BJ (cell line): Measurements from ENCODE around the gene ACTR3C. TPM values are rescaled to one million over a fixed set of nuclear protein-coding genes. Genes with fewer than 3 reads are reported as not detected.

Source experiments
- CTCF ChIA-PET: fragments of 350-600 bp; formaldehyde crosslinking; extraction: SDS; loops from one replicate; lab custom pipeline; 2021; ENCODE audit warnings: antibody characterized with exemption, inconsistent platforms; lab: Yijun Ruan, JAX
- POLR2A ChIA-PET: fragments of 300-600 bp; sonication (Branson Sonifier 250); formaldehyde crosslinking; extraction: SDS; loops from one replicate; lab custom pipeline; 2021; ENCODE audit warnings: antibody characterized with exemption; lab: Charles Lee
- DNase-seq: peaks from one replicate; pipeline ENCODE4 v3.0.0-alpha.2; 2011; ENCODE audit warnings: low read depth
- H3K27me3 ChIP-seq: 2 replicates; pipeline ENCODE4 v1.6.0; 2011; ENCODE audit warnings: low read length; ENCODE audit not compliant: control insufficient read depth, insufficient read depth
- H3K36me3 ChIP-seq: 2 replicates; pipeline ENCODE4 v1.5.1; 2011; ENCODE audit warnings: low read length; ENCODE audit not compliant: control insufficient read depth, insufficient read depth
- H3K4me3 ChIP-seq: 2 replicates; pipeline ENCODE4 v1.5.1; 2011; ENCODE audit warnings: low read depth, mild to moderate bottlenecking, control low read depth, low read length
- polyA plus RNA-seq: library from polyadenylated mRNA; depleted of rRNA; stranded (reverse); fragments of >200 nt; gene quantifications from 2 replicates; pipeline ENCODE4 v1.2.3, GENCODE V29; 2011
- TF ChIP-seq, protein P1 (sequence below): IDR thresholded peaks from 2 replicates; pipeline ENCODE4 v1.5.1; 2011; ENCODE audit warnings: low read depth, mild to moderate bottlenecking, control low read depth, inconsistent platforms, low read length, moderate library complexity; ENCODE audit not compliant: insufficient read depth

Gene ACTR3C
- polyA plus RNA-seq, 1 experiment, result 0.60 TPM

DNA sequence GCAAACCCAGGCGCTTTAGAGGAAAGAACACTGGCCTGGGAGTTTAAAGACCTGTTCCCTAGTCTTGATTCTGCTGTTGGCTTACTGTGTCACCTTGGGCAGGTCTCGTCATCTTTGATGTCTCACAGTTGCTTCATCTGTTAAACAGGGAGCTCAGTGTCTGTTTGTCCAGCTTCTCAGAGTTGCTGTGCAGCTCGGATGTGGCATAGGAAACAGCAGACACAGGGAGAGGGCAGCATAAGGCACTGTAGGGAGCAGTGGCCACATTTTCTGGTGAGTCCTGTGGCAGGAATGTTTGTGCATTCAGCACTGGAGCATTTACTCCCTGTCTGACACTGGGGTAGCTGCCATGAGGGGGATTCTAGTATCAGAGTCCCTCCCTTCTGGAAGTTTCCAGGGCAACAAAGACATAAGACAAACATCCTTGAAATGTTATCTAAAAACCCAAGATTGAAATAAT, 47.3 kb upstream of the ACTR3C start:
- POLR2A ChIA-PET, result interaction anchor here (0.9 kb wide), 1 partner anchor 15 kb away, joined by 3 read pairs; no protein-coding TSS in a partner anchor
- CTCF ChIA-PET, result interaction anchor here (0.7 to 3.3 kb wide), 3 partner anchors 12 to 516 kb away, joined by 3 to 10 read pairs (median 3); no protein-coding TSS in a partner anchor
- H3K27me3 ChIP-seq, result no peaks in the 10 kb centered on the region
- DNase-seq, result no peak
- H3K36me3 ChIP-seq, result peaks cover 27% of the 10 kb centered on the region
- TF ChIP-seq, protein P1, sequence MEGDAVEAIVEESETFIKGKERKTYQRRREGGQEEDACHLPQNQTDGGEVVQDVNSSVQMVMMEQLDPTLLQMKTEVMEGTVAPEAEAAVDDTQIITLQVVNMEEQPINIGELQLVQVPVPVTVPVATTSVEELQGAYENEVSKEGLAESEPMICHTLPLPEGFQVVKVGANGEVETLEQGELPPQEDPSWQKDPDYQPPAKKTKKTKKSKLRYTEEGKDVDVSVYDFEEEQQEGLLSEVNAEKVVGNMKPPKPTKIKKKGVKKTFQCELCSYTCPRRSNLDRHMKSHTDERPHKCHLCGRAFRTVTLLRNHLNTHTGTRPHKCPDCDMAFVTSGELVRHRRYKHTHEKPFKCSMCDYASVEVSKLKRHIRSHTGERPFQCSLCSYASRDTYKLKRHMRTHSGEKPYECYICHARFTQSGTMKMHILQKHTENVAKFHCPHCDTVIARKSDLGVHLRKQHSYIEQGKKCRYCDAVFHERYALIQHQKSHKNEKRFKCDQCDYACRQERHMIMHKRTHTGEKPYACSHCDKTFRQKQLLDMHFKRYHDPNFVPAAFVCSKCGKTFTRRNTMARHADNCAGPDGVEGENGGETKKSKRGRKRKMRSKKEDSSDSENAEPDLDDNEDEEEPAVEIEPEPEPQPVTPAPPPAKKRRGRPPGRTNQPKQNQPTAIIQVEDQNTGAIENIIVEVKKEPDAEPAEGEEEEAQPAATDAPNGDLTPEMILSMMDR, result no peak
- H3K4me3 ChIP-seq, result no peak overlapping the region

DNA sequence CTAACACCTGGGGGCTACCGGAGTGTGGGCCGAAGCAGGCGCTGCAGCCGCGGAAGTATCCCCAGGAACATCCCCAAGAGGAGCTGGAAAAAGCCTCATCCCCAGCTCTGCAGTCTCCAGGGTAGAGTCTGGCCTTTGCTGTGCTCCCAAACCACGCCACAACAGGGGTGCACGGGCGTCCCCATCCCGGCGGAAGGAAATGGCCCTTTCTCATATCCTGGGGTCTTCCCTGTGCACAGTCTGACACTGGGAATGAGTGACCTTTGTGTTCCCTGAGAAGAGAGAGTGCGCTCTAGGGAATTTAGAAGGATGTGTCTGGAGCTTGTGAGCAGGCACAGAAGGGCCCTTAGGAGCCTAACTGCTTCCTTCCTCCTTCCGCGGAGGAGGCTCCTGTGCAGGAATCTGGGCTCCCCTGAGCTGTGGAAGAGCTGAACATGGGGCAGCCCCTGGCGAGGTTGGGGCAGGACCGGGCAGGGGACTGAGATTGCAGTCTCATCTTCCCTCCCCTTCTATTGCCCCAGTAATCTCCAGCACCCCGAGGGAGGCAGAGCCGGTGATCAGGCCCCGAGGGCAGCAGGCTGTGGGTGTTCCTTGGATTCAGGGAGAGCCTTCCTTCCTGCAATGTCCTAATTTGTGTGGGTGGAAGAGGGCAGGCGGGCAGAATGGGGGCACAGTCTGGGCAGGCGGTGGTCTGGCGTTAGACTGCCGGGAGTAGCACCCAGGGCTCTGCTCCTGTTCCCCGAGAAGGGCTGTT, 46.6 kb upstream of the ACTR3C start:
- ChIA-PET POLR2A (interaction anchor here (0.6 to 0.9 kb wide), 2 partner anchors 14 to 16 kb away, joined by 3 to 4 read pairs; no protein-coding TSS in a partner anchor), CTCF (interaction anchor here (0.7 to 3.3 kb wide), 5 partner anchors 11 to 52 kb away, joined by 3 to 13 read pairs (median 3); no protein-coding TSS in a partner anchor)
- Histone ChIP-seq H3K4me3 (peak overlapping the region; percentile 58), H3K27me3 (no peaks in the 10 kb centered on the region), H3K36me3 (peaks cover 27% of the 10 kb centered on the region)
- TF ChIP-seq, protein P1, result no peak
- DNase-seq, result no peak

DNA sequence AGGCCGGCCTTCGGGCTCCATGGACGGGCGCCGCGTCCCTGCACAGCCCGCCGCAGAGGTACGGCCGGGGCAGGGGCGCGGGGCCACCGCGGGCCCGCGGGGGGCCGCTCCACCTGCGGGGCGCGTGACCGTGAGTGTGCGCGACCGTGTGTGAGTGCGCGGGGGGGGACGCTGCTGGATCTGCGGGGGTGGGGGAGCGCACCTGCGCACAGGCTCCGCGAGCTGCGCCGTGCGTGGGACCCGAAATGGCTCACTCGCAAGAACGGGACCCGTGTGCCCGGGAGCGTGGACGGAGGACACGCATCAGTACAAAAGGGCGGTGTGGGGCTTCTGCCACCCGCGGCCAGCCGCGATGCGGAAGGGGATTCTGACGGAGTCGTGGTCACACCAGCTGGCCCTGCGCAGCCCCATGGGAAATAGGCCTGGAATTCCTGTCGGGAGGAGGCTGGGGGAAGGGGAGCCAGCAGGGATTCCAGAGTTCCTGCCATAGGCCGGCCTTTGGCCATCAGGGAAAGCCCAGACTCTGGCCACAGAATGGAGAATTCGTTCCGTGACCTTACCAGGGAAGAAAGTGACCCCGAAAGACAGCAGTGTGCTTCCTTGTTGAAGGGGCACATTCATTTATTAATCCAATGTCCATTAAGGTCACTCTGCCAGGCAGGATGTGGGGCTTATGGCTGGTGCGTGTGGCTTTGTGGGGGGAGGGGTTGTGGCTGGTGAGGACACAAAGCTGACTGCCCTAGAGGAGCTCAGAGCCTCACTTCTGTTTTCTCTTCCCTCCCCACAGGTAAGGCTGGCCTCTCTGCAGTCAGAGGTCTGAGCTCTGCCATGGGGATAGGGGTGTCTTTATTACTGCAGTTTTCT, 45.8 kb upstream of the ACTR3C start:
- POLR2A ChIA-PET, result interaction anchor here (0.6 to 0.8 kb wide), 4 partner anchors 9 to 37 kb away, joined by 3 to 4 read pairs (median 4); no protein-coding TSS in a partner anchor
- peaks cover 23% of the 10 kb centered on the region for H3K36me3 ChIP-seq
- peak overlapping the region; percentile 58 for H3K4me3 ChIP-seq
- no peaks in the 10 kb centered on the region for H3K27me3 ChIP-seq
- DNase-seq, result no peak
- CTCF ChIA-PET, result interaction anchor here (0.8 to 3.3 kb wide), 6 partner anchors 12 to 53 kb away, joined by 3 to 13 read pairs (median 4); no protein-coding TSS in a partner anchor
- TF ChIP-seq, protein P1, result no peak

DNA sequence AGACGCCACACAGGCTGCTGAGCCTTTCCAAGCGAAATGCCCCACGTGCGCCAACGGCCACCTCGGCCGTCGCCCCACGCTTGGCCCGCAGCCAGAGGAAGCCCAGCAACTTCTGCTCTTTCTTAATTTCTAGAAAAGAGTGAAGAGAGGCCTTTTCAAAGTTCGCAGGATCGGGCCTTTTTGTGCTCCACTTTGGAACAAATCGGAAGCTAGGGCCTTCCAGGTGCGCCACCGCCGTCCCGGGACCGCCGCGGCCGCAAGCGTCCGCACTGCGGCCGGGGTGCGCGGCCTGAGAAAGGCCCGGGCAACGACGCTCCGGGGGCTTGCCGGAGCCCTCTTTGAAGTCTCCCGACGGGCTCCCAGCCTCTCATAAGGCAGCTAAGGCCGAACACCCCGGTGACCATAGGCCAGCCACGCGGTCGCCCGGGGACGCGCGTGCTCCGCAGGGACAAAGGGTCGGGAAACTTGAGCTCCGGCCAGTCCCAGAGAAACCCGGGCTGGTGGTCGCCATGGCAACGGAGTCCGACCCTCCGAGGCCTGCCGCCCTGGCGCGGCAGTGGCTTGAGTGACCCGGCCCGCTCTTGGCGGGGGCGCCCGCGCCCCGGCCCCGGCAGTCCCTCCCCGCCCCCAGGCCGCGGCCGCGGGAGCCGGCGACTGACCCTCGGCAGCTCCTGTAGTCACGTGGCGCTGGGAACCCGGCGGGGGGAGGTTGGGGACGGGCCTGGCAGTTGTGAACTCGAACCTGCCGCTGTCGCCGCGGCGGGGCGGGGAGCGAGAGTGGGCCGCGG, 44.9 kb upstream of the ACTR3C start, which contains the start of gene REPIN1:
Gene REPIN1, plus strand, starts transcription at position 727 of the 788 bp plus-strand sequence. CDS start 890 bp downstream, outside the sequence.
- H3K27me3 ChIP-seq, result no peaks in the 10 kb centered on the region
- TF ChIP-seq, protein P1, result no peak
- H3K4me3 ChIP-seq, result peak within 1 kb of the TSS; percentile 58
- POLR2A ChIA-PET, result interaction anchor here (0.6 to 0.8 kb wide), 3 partner anchors 10 to 38 kb away, joined by 3 to 4 read pairs (median 3); no protein-coding TSS in a partner anchor
- peaks cover 18% of the 10 kb centered on the region for H3K36me3 ChIP-seq
- CTCF ChIA-PET, result interaction anchor here (0.7 to 3.3 kb wide), 5 partner anchors 11 to 54 kb away, joined by 3 to 13 read pairs (median 4); no protein-coding TSS in a partner anchor
- DNase-seq, result no peak
